Measurements from ENCODE around the gene CXCL16. TPM values are rescaled to one million over a fixed set of nuclear protein-coding genes. Genes with fewer than 3 reads are reported as not detected.

The CXCL16 gene
- total RNA-seq, 1 experiment from 2014 or later: not detected

DNA sequence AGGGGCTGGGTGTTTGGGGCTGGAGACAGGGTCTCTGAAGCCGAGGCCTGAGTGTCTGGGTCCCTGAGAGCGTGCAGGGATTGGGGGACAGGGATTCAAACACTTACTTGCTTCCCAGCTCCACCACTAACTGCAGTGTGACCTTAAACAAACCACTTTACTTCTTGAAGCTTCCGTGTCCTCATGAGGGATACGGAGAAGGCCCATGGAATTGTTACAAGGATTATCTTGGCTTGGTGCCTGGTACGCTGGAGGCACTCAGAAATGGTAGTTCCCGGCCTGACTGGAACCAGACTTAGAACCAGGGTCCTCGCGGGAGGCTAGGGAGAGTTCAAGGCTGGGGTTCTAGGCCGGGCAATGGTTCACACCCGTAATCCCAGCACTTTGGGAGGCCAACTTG, 2.9 kb upstream of the CXCL16 start:
- H3K9me3 ChIP-seq (replicated peaks): peaks cover 3% of the 10 kb centered on the region; the same call in 1 of the 2 replicates
- 0 out of 2 replicates have a peak, but pooled peaks cover 3% of the 10 kb centered on the region for H3K36me3 ChIP-seq
- H3K4me1 ChIP-seq (replicated peaks): peaks cover 14% of the 10 kb centered on the region
- no peak for DNase-seq (ENCODE audit: low read depth in 1 of 2, low spot score in 2 of 2)
- H3K4me3 ChIP-seq: no peak overlapping the region
- no peak overlapping the region for H3K27ac ChIP-seq
- H3K27me3 ChIP-seq (replicated peaks): peaks cover 31% of the 10 kb centered on the region

DNA sequence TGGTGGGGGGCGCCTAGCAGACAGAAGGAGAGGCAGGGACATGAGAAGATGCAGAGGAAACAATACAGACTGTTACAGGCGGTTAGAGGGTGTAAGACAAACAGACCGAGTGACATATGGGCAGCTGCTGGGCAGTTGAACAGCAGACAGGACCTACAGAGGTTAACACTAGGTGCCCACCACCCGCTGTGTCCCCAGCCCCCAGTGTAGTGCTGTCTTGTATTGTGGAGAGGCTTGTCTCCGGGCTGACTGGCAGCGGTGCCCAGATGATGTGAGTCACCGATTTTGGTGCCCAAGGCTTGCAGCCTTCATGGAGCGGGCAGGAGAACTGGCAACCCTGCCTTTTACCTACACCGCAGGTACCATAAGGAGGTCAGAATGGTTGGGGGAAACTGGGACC, 2.4 kb upstream of the CXCL16 start:
- no peak overlapping the region for H3K4me3 ChIP-seq
- no peak overlapping the region for H3K27ac ChIP-seq
- H3K9me3 ChIP-seq (replicated peaks): peaks cover 3% of the 10 kb centered on the region; the same call in 1 of the 2 replicates
- H3K36me3 ChIP-seq: 0 out of 2 replicates have a peak, but pooled peaks cover 3% of the 10 kb centered on the region
- no peak for DNase-seq (ENCODE audit: low read depth in 1 of 2, low spot score in 2 of 2)
- H3K27me3 ChIP-seq (replicated peaks): peaks cover 32% of the 10 kb centered on the region
- H3K4me1 ChIP-seq (replicated peaks): peaks cover 14% of the 10 kb centered on the region

DNA sequence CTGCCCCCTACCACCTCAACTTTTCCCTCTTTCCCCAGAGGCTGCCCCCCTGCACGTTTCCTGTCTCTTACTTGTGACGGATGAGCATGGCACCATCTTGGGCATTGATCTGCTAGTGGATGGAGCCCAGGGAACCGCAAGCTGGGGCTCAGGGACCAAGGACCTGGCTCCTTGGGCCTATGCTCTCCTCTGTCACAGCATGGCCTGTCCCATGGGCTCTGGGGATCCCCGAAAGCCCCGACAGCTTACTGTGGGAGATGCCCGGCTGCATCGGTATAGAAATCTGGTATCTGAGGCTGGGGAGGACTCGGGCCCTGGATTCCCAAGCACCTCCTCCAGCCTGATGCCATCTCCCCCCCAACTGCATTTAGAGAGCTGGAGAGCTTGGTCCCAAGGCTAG, 1.8 kb upstream of the CXCL16 start:
- peaks cover 32% of the 10 kb centered on the region for H3K27me3 ChIP-seq (replicated peaks)
- H3K27ac ChIP-seq: no peak overlapping the region
- 0 out of 2 replicates have a peak, but pooled peaks cover 3% of the 10 kb centered on the region for H3K36me3 ChIP-seq
- H3K4me3 ChIP-seq: no peak overlapping the region
- H3K4me1 ChIP-seq (replicated peaks): peaks cover 14% of the 10 kb centered on the region
- no peak for DNase-seq (ENCODE audit: low read depth in 1 of 2, low spot score in 2 of 2)
- peaks cover 3% of the 10 kb centered on the region; the same call in 1 of the 2 replicates for H3K9me3 ChIP-seq (replicated peaks)

DNA sequence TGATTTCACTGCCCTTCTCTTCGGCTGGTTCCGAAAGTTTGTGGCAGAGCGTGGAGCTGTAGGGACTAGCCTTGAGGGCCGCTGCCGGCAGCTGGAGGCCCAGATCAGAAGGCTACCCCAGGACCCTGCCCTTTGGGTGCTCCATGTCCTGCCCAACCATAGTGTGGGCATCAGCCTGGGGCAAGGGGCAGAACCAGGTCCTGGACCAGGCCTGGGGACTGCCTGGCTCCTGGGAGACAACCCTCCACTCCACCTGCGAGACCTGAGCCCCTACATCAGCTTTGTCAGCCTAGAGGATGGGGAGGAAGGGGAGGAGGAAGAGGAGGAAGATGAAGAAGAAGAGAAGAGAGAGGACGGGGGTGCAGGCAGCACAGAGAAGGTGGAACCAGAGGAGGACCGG, 856 bp upstream of the CXCL16 start:
- Histone ChIP-seq H3K36me3 (0 out of 2 replicates have a peak, but pooled peaks cover 3% of the 10 kb centered on the region), H3K9me3 (replicated peaks) (peaks cover 3% of the 10 kb centered on the region; the same call in 1 of the 2 replicates), H3K27me3 (replicated peaks) (peaks cover 29% of the 10 kb centered on the region), H3K4me3 (no peak overlapping the region), H3K27ac (no peak overlapping the region), H3K4me1 (replicated peaks) (peaks cover 14% of the 10 kb centered on the region)
- DNase-seq (ENCODE audit: low read depth in 1 of 2, low spot score in 2 of 2): no peak

DNA sequence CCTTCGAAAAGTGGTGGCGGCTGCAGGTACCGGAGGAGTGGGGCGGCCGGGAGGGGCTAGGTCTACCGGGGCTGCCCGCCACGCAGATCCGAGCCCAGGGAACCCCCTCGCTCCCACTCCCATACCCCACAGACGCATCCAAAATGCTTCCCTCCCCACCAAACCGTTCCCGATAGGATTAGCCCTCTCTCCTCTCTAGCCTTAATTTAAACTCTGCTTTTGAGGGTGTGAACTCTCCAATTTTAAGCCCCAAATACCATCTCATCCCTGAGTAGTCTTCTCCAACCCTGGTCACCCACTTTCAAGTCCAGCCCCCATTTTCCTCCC, 260 bp upstream of the CXCL16 start:
- Histone ChIP-seq H3K27me3 (replicated peaks) (peaks cover 29% of the 10 kb centered on the region), H3K36me3 (0 out of 2 replicates have a peak, but pooled peaks cover 3% of the 10 kb centered on the region), H3K4me3 (peak overlapping the region; percentile 69), H3K27ac (no peak overlapping the region), H3K4me1 (replicated peaks) (peaks cover 14% of the 10 kb centered on the region), H3K9me3 (replicated peaks) (peaks cover 3% of the 10 kb centered on the region; the same call in 1 of the 2 replicates)
- no peak for DNase-seq (ENCODE audit: low read depth in 1 of 2, low spot score in 2 of 2)

DNA sequence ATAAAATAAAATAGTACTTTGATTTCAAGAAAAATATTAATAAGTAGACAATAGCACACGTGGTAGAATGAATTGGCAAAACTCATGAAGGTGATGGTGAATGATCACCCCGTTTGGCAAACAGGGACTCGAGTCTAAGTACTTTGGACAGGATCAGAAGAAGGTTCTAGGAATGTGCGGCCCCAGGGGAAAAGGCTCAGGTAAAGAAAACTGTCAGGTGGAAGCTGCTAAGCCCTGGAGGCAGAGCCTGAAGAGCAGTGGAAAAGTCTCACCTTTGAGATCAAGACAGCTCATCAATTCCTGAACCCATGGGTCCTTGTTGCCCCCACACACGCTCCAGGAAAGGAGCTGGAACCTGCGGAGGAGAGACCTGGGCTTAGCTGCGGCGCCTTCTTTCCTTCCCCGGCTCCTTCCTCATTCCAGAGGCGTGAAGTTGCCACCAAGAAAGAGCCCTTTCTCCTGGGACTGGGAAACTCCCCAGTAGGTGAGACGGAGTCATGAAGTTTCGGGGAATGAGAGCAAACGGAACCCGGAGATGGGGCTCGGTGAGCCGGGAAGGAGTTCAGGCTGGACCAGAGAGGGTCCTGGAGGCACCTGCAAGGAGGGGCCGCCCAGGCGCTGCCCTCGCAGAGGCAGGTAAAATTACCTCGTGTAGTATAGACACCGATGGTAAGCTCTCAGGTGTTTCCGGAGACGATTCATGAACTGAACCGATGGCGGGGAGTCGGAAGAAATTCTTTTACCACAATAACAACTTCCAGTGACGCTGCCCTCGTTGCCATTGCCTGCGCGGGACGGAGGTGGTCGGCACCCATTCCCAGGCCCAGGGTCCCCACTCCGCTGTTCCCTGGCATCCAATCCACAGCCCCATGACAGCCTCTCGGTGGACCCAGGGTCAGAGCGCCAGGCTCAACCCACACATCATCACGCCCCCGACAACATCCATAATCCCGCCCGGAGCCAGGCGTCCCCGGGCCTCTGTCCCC, 1.3 kb downstream of the CXCL16 start:
- peak overlapping the region; percentile 69 for H3K4me3 ChIP-seq

DNA sequence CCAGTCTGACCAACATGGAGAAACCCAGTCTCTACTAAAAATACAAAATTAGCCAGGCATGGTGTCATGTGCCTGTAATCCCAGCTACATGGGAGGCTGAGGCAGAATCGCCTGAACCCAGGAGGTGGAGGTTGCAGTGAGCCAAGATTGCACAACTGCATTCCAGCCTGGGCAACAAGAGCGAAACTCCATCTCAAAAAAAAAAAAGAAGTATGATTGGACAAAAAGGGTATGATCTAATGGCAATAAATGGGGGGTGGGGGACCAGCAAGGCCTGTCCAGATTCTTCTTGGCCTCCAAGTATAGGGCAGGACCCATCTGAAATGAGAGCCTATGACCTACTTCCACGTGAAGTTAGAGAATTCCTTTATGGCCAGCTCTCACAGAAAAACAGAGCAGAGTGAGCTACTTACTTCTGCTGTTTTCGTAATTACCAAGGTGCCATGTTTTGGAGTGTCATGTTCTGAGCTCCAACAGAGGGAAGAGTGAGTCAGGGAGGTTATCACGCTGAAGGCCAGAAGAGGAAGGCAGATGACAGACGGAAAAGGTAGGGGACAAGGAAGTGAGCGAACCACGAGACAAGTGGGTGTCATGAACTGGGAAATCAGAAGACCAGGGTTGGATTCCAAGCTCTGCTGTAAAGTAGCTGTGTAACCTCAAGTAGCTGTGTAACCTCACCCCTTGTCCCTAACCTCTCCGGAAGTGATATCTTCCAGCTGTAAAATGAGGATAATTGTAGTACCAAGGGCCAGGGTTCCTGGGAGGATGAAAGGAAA, 3.7 kb downstream of the CXCL16 start:
- Histone ChIP-seq H3K36me3 (0 out of 2 replicates have a peak, but pooled peaks cover 3% of the 10 kb centered on the region), H3K4me1 (replicated peaks) (peaks cover 20% of the 10 kb centered on the region), H3K9me3 (replicated peaks) (peaks cover 3% of the 10 kb centered on the region; the same call in 1 of the 2 replicates), H3K27me3 (replicated peaks) (peaks cover 29% of the 10 kb centered on the region), H3K4me3 (no peak overlapping the region), H3K27ac (no peak overlapping the region)
- no peak for DNase-seq (ENCODE audit: low read depth in 1 of 2, low spot score in 2 of 2)

More for the DNA sequence above, 1.3 kb downstream of the CXCL16 start:
- Histone ChIP-seq H3K36me3 (0 out of 2 replicates have a peak, but pooled peaks cover 3% of the 10 kb centered on the region), H3K27ac (no peak overlapping the region), H3K9me3 (replicated peaks) (peaks cover 3% of the 10 kb centered on the region; the same call in 1 of the 2 replicates), H3K4me1 (replicated peaks) (peaks cover 14% of the 10 kb centered on the region), H3K27me3 (replicated peaks) (peaks cover 29% of the 10 kb centered on the region)
- DNase-seq (ENCODE audit: low read depth in 1 of 2, low spot score in 2 of 2): no peak

DNA sequence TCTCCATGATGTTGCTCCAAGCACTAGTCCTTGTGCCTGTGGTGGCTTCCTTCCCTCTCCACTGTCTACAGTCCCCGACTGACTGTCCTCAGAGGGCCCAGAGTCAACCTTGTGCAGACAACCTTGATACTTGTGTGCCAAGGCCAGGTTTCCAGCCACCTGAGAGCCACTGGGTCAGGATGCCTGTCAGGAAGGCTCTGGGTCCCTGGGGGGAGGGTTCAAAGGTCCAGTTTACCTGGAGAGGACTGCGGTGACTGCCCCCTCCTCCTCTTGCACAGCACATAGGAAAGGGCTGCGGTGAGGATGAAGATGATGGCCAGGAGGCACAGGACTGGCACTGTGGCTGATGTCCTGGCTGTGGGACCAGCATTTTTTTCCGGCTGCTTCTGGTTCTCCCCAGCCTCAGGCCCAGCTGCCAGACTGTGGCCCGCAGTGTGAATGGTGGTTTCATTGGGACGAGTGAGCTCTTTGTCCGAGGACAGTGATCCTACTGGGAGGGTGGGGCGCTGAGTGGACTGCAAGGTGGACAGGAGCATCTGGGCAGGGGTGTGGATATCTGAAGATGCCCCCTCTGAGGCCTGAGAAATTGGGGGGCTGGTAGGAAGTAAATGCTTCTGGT, 4.8 kb downstream of the CXCL16 start:
- Histone ChIP-seq H3K36me3 (0 out of 2 replicates have a peak, but pooled peaks cover 3% of the 10 kb centered on the region), H3K27me3 (replicated peaks) (peaks cover 23% of the 10 kb centered on the region), H3K4me3 (no peak overlapping the region), H3K27ac (no peak overlapping the region), H3K9me3 (replicated peaks) (peaks cover 3% of the 10 kb centered on the region; the same call in 1 of the 2 replicates), H3K4me1 (replicated peaks) (peaks cover 24% of the 10 kb centered on the region)
- no peak for DNase-seq (ENCODE audit: low read depth in 1 of 2, low spot score in 2 of 2)

DNA sequence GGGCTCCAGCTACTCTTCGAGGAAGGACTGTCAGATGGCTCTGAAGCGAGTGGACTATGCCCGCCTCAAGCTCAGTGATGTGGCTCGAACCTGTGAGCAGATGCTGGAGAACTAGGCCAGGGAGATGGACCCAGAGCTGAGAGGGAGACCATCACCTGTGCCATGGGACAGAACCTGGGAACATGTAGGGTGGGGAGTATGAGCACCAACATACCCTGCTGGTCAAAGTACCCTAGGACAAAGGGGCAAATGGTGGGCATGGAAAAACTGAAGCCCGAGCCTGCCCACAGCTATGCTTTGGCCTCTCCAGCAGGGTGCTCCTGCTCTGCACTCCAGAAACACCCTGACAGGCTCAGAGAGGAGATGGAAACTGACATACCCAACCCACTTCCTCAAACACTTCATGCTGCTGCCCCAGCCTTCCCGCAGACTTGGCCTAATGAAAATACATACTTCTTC, 6.6 kb downstream of the CXCL16 start:
- H3K4me1 ChIP-seq (replicated peaks): peaks cover 10% of the 10 kb centered on the region; the same call in 1 of the 2 replicates
- no peak overlapping the region for H3K4me3 ChIP-seq
- DNase-seq (ENCODE audit: low read depth in 1 of 2, low spot score in 2 of 2): no peak
- H3K27me3 ChIP-seq (replicated peaks): peaks cover 6% of the 10 kb centered on the region
- no peaks in the 10 kb centered on the region for H3K36me3 ChIP-seq
- no peaks in the 10 kb centered on the region for H3K9me3 ChIP-seq (replicated peaks)
- H3K27ac ChIP-seq: no peak overlapping the region

DNA sequence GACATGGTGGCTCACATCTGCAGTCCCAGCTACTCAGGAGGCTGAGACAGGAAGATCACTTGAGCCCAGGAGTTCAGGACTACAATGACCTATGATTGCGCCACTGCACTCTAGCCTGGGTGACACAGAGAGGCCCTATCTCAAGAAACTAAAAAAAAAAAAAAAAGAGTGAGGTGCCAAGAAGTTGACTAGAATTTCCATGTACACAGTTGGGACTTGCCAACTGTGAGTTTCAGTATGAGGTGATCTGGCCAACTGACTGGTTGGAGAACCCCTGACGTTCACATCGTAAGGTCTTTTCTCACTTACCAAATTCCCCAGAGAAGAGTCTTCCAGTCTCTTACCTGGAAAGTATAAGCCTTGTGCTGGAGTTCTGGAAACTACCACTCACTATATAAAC, 11.6 kb downstream of the CXCL16 start:
- DNase-seq (ENCODE audit: low read depth in 1 of 2, low spot score in 2 of 2): no peak
- Histone ChIP-seq H3K4me1 (replicated peaks) (peaks cover 10% of the 10 kb centered on the region; the same call in 1 of the 2 replicates), H3K9me3 (replicated peaks) (no peaks in the 10 kb centered on the region), H3K27me3 (replicated peaks) (no peaks in the 10 kb centered on the region), H3K27ac (no peak overlapping the region), H3K4me3 (no peak overlapping the region), H3K36me3 (no peaks in the 10 kb centered on the region)

DNA sequence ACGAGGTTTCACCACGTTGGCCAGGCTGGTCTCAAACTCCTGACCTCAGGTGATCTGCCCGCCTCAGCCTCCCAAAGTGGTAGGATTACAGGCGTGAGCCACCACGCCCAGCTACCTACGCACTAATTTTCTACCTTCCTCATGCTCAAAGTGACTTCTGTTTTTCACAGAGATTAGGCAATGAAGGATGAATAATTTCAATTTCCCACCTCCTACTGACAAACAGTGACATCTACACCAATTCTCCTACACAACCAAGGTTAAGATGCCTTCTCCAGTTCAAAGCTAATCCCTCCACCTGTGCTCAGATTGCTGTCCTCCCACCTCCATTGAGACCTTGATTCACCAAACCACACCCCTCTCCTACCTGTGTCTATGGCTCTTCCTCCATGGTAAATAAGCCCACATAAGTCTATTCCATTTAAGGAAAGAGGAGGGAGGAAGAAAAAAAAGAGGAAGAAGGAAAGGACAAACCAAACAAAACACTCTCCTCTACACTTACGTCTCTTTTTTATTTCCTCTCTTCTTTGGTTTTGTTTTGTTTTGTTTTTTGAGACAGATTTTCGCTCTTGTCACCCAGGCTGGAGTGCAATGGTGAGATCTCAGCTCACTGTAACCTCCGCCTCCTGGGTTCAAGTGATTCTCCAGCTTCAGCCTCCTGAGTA, 13.9 kb downstream of the CXCL16 start:
- H3K36me3 ChIP-seq: no peaks in the 10 kb centered on the region
- peaks cover 8% of the 10 kb centered on the region; the same call in 1 of the 2 replicates for H3K4me1 ChIP-seq (replicated peaks)
- H3K9me3 ChIP-seq (replicated peaks): no peaks in the 10 kb centered on the region
- H3K27ac ChIP-seq: no peak overlapping the region
- H3K27me3 ChIP-seq (replicated peaks): no peaks in the 10 kb centered on the region
- no peak for DNase-seq (ENCODE audit: low read depth in 1 of 2, low spot score in 2 of 2)
- H3K4me3 ChIP-seq: no peak overlapping the region

DNA sequence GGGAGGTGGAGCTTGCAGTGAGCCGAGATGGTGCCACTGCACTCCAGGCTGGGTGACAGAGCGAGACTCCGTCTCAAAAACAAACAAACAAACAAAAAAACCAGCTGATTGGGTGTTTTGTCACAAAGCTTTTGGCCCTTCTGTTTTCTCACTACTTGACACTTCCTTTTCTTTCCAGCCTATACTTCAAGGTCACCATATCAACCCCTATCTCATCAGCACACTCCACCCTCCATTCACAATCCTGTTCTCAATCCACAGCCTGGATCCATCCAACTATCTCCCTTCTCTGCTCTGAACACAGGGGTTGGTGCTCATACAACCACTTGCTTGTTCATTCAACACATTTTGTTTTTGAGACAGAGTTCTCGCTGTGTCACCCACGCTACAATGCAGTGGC, 15.1 kb downstream of the CXCL16 start:
- Histone ChIP-seq H3K4me3 (no peak overlapping the region), H3K36me3 (no peaks in the 10 kb centered on the region), H3K27me3 (replicated peaks) (no peaks in the 10 kb centered on the region), H3K4me1 (replicated peaks) (peaks cover 11% of the 10 kb centered on the region), H3K9me3 (replicated peaks) (no peaks in the 10 kb centered on the region), H3K27ac (no peak overlapping the region)
- DNase-seq (ENCODE audit: low read depth in 1 of 2, low spot score in 2 of 2): no peak

Measured in SJSA1 (cell line).